Activated CD8-positive, alpha-beta T cell treated with anti-CD3 and anti-CD28 coated beads, Interleukin-2, amount 10 ng/mL, durations not matched to agents 7 days and 5 days (primary cell): ENCODE measurements around the gene PDK2. TPM values are rescaled to one million over a fixed set of nuclear protein-coding genes. Genes with fewer than 3 reads are reported as not detected.

Experiments
- ATAC-seq: fragments of 150-1000 bp; cut with Tn5 transposase; one replicate; pipeline ENCODE4 v1.10.0; 2021; ENCODE audit warnings: moderate library complexity
- CTCF ChIA-PET: fragments of 350-600 bp; sonication (Branson Sonifier 250); formaldehyde crosslinking; loops from one replicate; lab custom pipeline; 2021; ENCODE audit warnings: antibody characterized with exemption; lab: Charles Lee
- POLR2A ChIA-PET: fragments of 350-600 bp; sonication (Branson Sonifier 250); formaldehyde crosslinking; loops from one replicate; lab custom pipeline; 2021; ENCODE audit warnings: antibody characterized with exemption; lab: Charles Lee
- DNase-seq: peaks from one replicate; pipeline ENCODE4 v3.0.0-alpha.2; 2020
- H3K27ac Mint-ChIP-seq: one replicate; pipeline ENCODE4 v1.8.0; 2021; ENCODE audit warnings: mild to moderate bottlenecking, mixed read lengths
- H3K27me3 Mint-ChIP-seq: one replicate; pipeline ENCODE4 v1.8.0; 2021; ENCODE audit warnings: low read depth, mixed read lengths
- H3K36me3 Mint-ChIP-seq: one replicate; pipeline ENCODE4 v1.8.0; 2021; ENCODE audit warnings: low read depth, mixed read lengths
- H3K4me1 Mint-ChIP-seq: one replicate; pipeline ENCODE4 v1.8.0; 2021; ENCODE audit warnings: low read depth, mixed read lengths
- H3K4me3 Mint-ChIP-seq: one replicate; pipeline ENCODE4 v1.8.0; 2021; ENCODE audit warnings: mild to moderate bottlenecking, mixed read lengths
- H3K9me3 Mint-ChIP-seq: one replicate; pipeline ENCODE4 v1.8.0; 2022; ENCODE audit warnings: mixed read lengths; ENCODE audit not compliant: insufficient read depth
- total RNA-seq, 2 experiments: library from RNA; stranded (reverse); gene quantifications; one replicate each; pipeline ENCODE4 v1.2.3, GENCODE V29; 2021

PDK2 gene
- total RNA-seq, 2 experiments from 2014 or later = 18.1 to 21.2 TPM

DNA sequence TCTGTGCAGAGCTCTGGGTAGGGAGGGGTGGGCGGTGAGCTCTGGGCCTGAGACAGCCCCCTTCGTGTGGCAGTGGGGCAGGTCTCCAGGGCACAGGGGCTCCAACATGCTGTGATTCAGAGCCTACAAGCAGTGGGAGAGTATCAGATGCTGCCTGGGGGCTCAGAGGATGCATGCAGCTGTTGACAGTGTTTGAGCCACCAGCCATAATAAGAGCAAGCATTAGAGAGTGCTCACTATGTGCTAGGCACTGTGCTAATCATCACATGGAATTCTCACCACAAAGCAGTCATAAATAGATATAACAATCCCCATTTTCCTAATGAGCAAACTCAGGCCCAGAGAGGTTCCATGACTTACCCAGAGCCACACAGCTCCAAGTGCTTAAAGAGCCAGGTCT lies 8.1 kb downstream of the PDK2 start:
- H3K27ac Mint-ChIP-seq = no peak overlapping the region
- no peaks in the 10 kb centered on the region for H3K27me3 Mint-ChIP-seq
- no peak overlapping the region for H3K4me3 Mint-ChIP-seq
- ChIA-PET POLR2A (no interaction called here), CTCF (interaction anchor here (1.0 to 3.6 kb wide), 2 partner anchors 9 to 11 kb away, joined by 3 to 24 read pairs; partner anchors contain the start of gene PDK2)
- H3K9me3 Mint-ChIP-seq = no peaks in the 10 kb centered on the region
- peaks cover 10% of the 10 kb centered on the region for H3K4me1 Mint-ChIP-seq
- no peak for ATAC-seq
- no peak for DNase-seq
- peaks cover 2% of the 10 kb centered on the region for H3K36me3 Mint-ChIP-seq

GRCh38 chr17:50103941-50104340 lies 8.8 kb downstream of the PDK2 start:
- ATAC-seq (no peak), DNase-seq (no peak)
- no peaks in the 10 kb centered on the region for H3K9me3 Mint-ChIP-seq
- ChIA-PET CTCF (interaction anchor here (0.9 to 3.6 kb wide), 2 partner anchors 10 to 17 kb away, joined by 4 to 24 read pairs; partner anchors contain the start of gene PDK2), POLR2A (no interaction called here)
- H3K4me3 Mint-ChIP-seq = no peak overlapping the region
- H3K36me3 Mint-ChIP-seq = no peaks in the 10 kb centered on the region
- H3K27ac Mint-ChIP-seq = no peak overlapping the region
- no peaks in the 10 kb centered on the region for H3K27me3 Mint-ChIP-seq
- H3K4me1 Mint-ChIP-seq = peaks cover 10% of the 10 kb centered on the region

GRCh38 chr17:50105811-50106210 lies 10.7 kb downstream of the PDK2 start:
- ATAC-seq = no peak
- ChIA-PET CTCF (interaction anchor here (3.6 kb wide), 1 partner anchor 12 kb away, joined by 24 read pairs; the partner anchor contains the start of gene PDK2), POLR2A (no interaction called here)

DNA sequence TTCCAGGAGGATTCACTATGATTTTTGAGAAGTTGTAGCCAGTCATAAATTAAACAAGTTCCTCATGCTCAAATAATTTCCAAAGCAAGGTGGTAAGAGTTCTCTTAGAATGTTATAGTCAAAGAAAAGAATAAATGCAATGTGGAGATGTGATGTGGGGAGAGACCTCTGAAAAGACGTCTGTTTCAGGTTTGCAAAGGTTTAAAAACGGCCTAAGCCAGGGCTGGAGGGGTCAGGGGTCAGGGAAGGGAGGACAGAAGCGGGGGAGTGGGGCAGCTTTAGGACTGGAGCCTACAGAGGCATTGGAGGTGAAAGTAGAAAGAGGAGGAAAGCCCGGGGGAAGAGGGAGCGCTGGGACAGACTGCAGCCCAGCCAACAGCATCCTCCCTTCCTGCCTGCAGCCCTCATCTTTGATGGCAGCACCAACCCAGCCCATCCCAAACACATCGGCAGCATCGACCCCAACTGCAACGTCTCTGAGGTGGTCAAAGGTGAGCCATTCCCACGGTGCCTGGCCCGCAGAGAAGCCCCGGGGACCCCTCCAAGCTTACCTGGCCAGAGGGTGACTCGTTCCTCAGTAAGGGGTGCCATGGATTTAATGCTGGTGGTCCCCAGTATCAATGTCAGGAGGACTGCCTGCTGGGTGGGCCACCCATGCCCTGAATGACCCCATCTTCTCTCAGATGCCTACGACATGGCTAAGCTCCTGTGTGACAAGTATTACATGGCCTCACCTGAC lies 11.4 kb downstream of the PDK2 start:
- H3K36me3 Mint-ChIP-seq = no peaks in the 10 kb centered on the region
- no peak for DNase-seq
- no peaks in the 10 kb centered on the region for H3K27me3 Mint-ChIP-seq
- H3K9me3 Mint-ChIP-seq = no peaks in the 10 kb centered on the region
- CTCF ChIA-PET = interaction anchor here (2.9 kb wide), 1 partner anchor 12 kb away, joined by 26 read pairs; the partner anchor contains the start of gene PDK2
- no peak for ATAC-seq
- POLR2A ChIA-PET = no interaction called here
- H3K4me1 Mint-ChIP-seq = no peaks in the 10 kb centered on the region
- no peak overlapping the region for H3K4me3 Mint-ChIP-seq
- H3K27ac Mint-ChIP-seq = no peak overlapping the region

More at GRCh38 chr17:50105811-50106210, 10.7 kb downstream of the PDK2 start:
- no peaks in the 10 kb centered on the region for H3K9me3 Mint-ChIP-seq
- DNase-seq = no peak
- H3K36me3 Mint-ChIP-seq = no peaks in the 10 kb centered on the region
- no peak overlapping the region for H3K4me3 Mint-ChIP-seq
- no peaks in the 10 kb centered on the region for H3K4me1 Mint-ChIP-seq
- H3K27ac Mint-ChIP-seq = no peak overlapping the region
- no peaks in the 10 kb centered on the region for H3K27me3 Mint-ChIP-seq

- no peak for ATAC-seq
- CTCF ChIA-PET = interaction anchor here (0.9 to 2.9 kb wide), 3 partner anchors 14 to 92 kb away, joined by 3 to 26 read pairs (median 6); partner anchors contain the start of gene PDK2
- H3K4me3 Mint-ChIP-seq = no peak overlapping the region
These were observed 12.8 kb downstream of the PDK2 start for GRCh38 chr17:50107790-50108414.

GRCh38 chr17:50108556-50108955 lies 13.4 kb downstream of the PDK2 start:
- DNase-seq (no peak), ATAC-seq (no peak)
- ChIA-PET POLR2A (no interaction called here), CTCF (interaction anchor here (0.9 to 2.9 kb wide), 4 partner anchors 14 to 92 kb away, joined by 3 to 26 read pairs (median 4); partner anchors contain the start of gene PDK2)
- no peaks in the 10 kb centered on the region for H3K27me3 Mint-ChIP-seq
- no peaks in the 10 kb centered on the region for H3K4me1 Mint-ChIP-seq
- no peaks in the 10 kb centered on the region for H3K9me3 Mint-ChIP-seq
- H3K4me3 Mint-ChIP-seq = no peak overlapping the region
- no peaks in the 10 kb centered on the region for H3K36me3 Mint-ChIP-seq
- H3K27ac Mint-ChIP-seq = no peak overlapping the region

More at GRCh38 chr17:50107790-50108414, 12.8 kb downstream of the PDK2 start:
- Mint-ChIP-seq H3K9me3 (no peaks in the 10 kb centered on the region), H3K4me1 (no peaks in the 10 kb centered on the region), H3K27me3 (no peaks in the 10 kb centered on the region), H3K36me3 (no peaks in the 10 kb centered on the region), H3K27ac (no peak overlapping the region)
- no peak for DNase-seq
- POLR2A ChIA-PET = no interaction called here

- H3K36me3 Mint-ChIP-seq = no peaks in the 10 kb centered on the region
- no peaks in the 10 kb centered on the region for H3K9me3 Mint-ChIP-seq
- H3K4me1 Mint-ChIP-seq = no peaks in the 10 kb centered on the region
- CTCF ChIA-PET = interaction anchor here (0.6 to 2.9 kb wide), 5 partner anchors 15 to 157 kb away, joined by 3 to 26 read pairs (median 3); partner anchors contain the start of gene PDK2
- POLR2A ChIA-PET = interaction anchor here (0.7 kb wide), 1 partner anchor 15 kb away, joined by 3 read pairs; no protein-coding TSS in a partner anchor
- ATAC-seq = no peak
- no peak overlapping the region for H3K4me3 Mint-ChIP-seq
- H3K27ac Mint-ChIP-seq = no peak overlapping the region
- no peaks in the 10 kb centered on the region for H3K27me3 Mint-ChIP-seq
- DNase-seq = no peak
These were observed 14.1 kb downstream of the PDK2 start for GRCh38 chr17:50109207-50109606.

GRCh38 chr17:50109785-50110184 lies 14.6 kb downstream of the PDK2 start:
- POLR2A ChIA-PET = interaction anchor here (0.7 kb wide), 1 partner anchor 16 kb away, joined by 3 read pairs; no protein-coding TSS in a partner anchor
- Mint-ChIP-seq H3K36me3 (no peaks in the 10 kb centered on the region), H3K4me1 (no peaks in the 10 kb centered on the region), H3K27ac (no peak overlapping the region), H3K9me3 (no peaks in the 10 kb centered on the region), H3K4me3 (no peak overlapping the region), H3K27me3 (no peaks in the 10 kb centered on the region)
- CTCF ChIA-PET = interaction anchor here (0.6 to 1.2 kb wide), 2 partner anchors 30 to 157 kb away, joined by 3 read pairs; no protein-coding TSS in a partner anchor
- ATAC-seq = no peak
- DNase-seq = no peak

GRCh38 chr17:50110591-50111349 lies 15.6 kb downstream of the PDK2 start:
- no peak overlapping the region for H3K4me3 Mint-ChIP-seq
- ChIA-PET CTCF (interaction anchor here (1.2 to 9.1 kb wide), 3 partner anchors 15 to 30 kb away, joined by 3 to 115 read pairs (median 4); partner anchors contain the start of gene PDK2), POLR2A (no interaction called here)
- H3K27ac Mint-ChIP-seq = no peak overlapping the region
- ATAC-seq = no peak
- H3K9me3 Mint-ChIP-seq = no peaks in the 10 kb centered on the region
- no peaks in the 10 kb centered on the region for H3K36me3 Mint-ChIP-seq
- H3K27me3 Mint-ChIP-seq = peaks cover 6% of the 10 kb centered on the region
- H3K4me1 Mint-ChIP-seq = peaks cover 4% of the 10 kb centered on the region
- no peak for DNase-seq

- no peak overlapping the region for H3K4me3 Mint-ChIP-seq
- no peaks in the 10 kb centered on the region for H3K36me3 Mint-ChIP-seq
- DNase-seq = no peak
- H3K4me1 Mint-ChIP-seq = peaks cover 8% of the 10 kb centered on the region
- H3K27me3 Mint-ChIP-seq = peaks cover 15% of the 10 kb centered on the region
- H3K9me3 Mint-ChIP-seq = no peaks in the 10 kb centered on the region
- ChIA-PET CTCF (interaction anchor here (1.2 to 9.1 kb wide), 4 partner anchors 17 to 50 kb away, joined by 3 to 115 read pairs (median 4); partner anchors contain the start of gene PDK2), POLR2A (no interaction called here)
- ATAC-seq = no peak
- H3K27ac Mint-ChIP-seq = no peak overlapping the region
These were observed 16.8 kb downstream of the PDK2 start for GRCh38 chr17:50111673-50112655.
